Activated T-helper 9 cell treated with anti-CD3 and anti-CD28 coated beads, Interleukin-2, amount 50 U/mL, for 16 hours (primary cell): ENCODE data around the gene STRN4.
"Not testable (repeated sequence)": the region's sequence is repeated elsewhere in the genome, so short reads cannot be mapped to it uniquely, and the experiment has no call there.

Experiments used
- DNase-seq: peaks from one replicate; pipeline ENCODE4 v3.0.0-alpha.2; 2020; ENCODE audit warnings: low read depth

Gene STRN4

GRCh38 chr19:46713781-46714443 lies 32.3 kb downstream of the STRN4 start:
- peak; percentile 70 for DNase-seq

GRCh38 chr19:46712768-46713338 lies 33.4 kb downstream of the STRN4 start:
- not testable (repeated sequence) for DNase-seq

GRCh38 chr19:46710687-46711086 lies 35.6 kb downstream of the STRN4 start:
- no peak for DNase-seq

- peak; percentile 79 for DNase-seq
These were observed 41.7 kb downstream of the STRN4 start for GRCh38 chr19:46704379-46705076.

GRCh38 chr19:46700704-46701103 lies 45.5 kb downstream of the STRN4 start:
- DNase-seq: no peak

GRCh38 chr19:46698395-46699321 lies 47.6 kb downstream of the STRN4 start:
- DNase-seq: no peak

GRCh38 chr19:46697204-46697960 lies 48.9 kb downstream of the STRN4 start:
- no peak for DNase-seq

- no peak for DNase-seq
These were observed 49.4 kb downstream of the STRN4 start for GRCh38 chr19:46696866-46697203.

- no peak for DNase-seq
These were observed 50.2 kb downstream of the STRN4 start for GRCh38 chr19:46696052-46696451.

- no peak for DNase-seq
These were observed 52.5 kb downstream of the STRN4 start for GRCh38 chr19:46693760-46694159.

- no peak for DNase-seq
These were observed 53.1 kb downstream of the STRN4 start for GRCh38 chr19:46692918-46693722.

GRCh38 chr19:46691948-46692347 lies 54.3 kb downstream of the STRN4 start:
- no peak for DNase-seq

- no peak for DNase-seq
These were observed 55.1 kb downstream of the STRN4 start for GRCh38 chr19:46691104-46691503.

- no peak for DNase-seq
These were observed 56.9 kb downstream of the STRN4 start for GRCh38 chr19:46689358-46689757.

GRCh38 chr19:46687438-46688145 lies 58.7 kb downstream of the STRN4 start:
- DNase-seq: no peak

GRCh38 chr19:46685189-46685588 lies 61.1 kb downstream of the STRN4 start:
- DNase-seq: no peak

- DNase-seq: peak; percentile 16
These were observed 68.0 kb downstream of the STRN4 start for GRCh38 chr19:46678110-46678732.

GRCh38 chr19:46674416-46675178 lies 71.7 kb downstream of the STRN4 start:
- DNase-seq: no peak

GRCh38 chr19:46670813-46671212 lies 75.4 kb downstream of the STRN4 start:
- no peak for DNase-seq
